Measurements from ENCODE around the gene NRF1. TPM values are rescaled to one million over a fixed set of nuclear protein-coding genes. Genes with fewer than 3 reads are reported as not detected.

NRF1 gene
- total and polyA plus RNA-seq, 2 of the 13 experiments (the other 11 are each of a cell fraction or from before 2014, with no cell fraction given), result 9.3 to 10.1 TPM

DNA sequence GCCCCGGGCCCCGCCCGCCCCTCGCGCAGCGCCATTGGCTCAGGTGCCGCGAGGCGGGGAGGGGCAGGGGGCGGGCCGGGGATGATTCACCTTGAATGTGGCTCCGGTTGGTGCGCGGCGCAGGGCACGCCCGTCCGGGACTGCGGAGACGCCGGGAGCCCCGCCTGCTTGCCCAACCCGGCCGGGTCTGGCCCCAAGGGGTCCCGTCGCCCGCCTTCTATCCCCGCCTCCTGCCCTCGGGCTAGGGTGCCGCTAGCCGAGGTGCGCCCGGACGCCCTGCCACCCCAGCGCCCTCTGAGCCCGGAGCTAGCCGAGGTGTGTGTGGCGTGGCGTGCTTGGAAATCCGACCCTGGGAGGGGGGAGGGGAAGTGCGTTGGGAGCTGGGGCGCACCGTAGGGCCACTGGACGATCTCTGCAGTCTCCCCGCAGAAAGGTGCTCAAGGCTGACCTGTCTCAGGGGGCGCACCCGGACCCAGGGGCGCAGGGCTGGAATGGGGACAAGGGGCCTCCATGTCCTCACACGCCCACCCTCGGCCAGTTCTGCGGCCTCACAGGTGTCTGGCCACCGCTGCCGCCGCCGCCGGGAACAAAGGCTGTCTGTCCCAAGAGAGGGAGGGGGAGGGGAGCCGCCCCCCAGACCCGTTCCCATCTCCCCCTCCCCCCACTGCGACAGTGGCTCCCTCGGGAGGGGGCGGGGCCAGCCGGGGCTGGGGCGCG is 168.9 kb downstream of the NRF1 start:
- H3K4me3 ChIP-seq (replicated peaks in 1 of 3; ENCODE audit: insufficient read depth in 1 of 3, low read depth in 2 of 3, low read length in 3 of 3), result peak overlapping the region; percentile 75 to 83 (median 82)
- in situ Hi-C loops (cut with HindIII; ENCODE audit: extremely low pct_ligation_motif_present, low pct_unique_long_range_greater_than_20kb) (no loop called here), intact Hi-C loops (cut with micrococcal nuclease; ENCODE audit: unreplicated experiment) (loop anchor here (2.0 kb wide), 1 partner anchor 44 kb away; no protein-coding TSS in a partner anchor)
- no peaks in the 10 kb centered on the region for H3K79me2 ChIP-seq (ENCODE audit: insufficient read depth, low read length)
- peaks cover 8% of the 10 kb centered on the region; the same call in 1 of the 2 replicates for H4K20me1 ChIP-seq (ENCODE audit: insufficient read depth, low read length)
- H3K9me3 ChIP-seq (ENCODE audit: low read length), result no peaks in the 10 kb centered on the region
- peaks cover 17% of the 10 kb centered on the region for H3K4me1 ChIP-seq (ENCODE audit: insufficient read depth, low read length)
- peak; percentile 82 for ATAC-seq
- no peak for FAIRE-seq
- H3K27ac ChIP-seq (ENCODE audit: extremely low read length, insufficient read depth, low read length), result no peak overlapping the region
- ChIA-PET POLR2A (interaction anchor here (0.7 to 1.6 kb wide), 2 partner anchors 44 to 168 kb away, joined by 3 read pairs; no protein-coding TSS in a partner anchor), CTCF (ENCODE audit: low intra/inter-chr PET ratio, low total read pairs) (no interaction called here)
- no peak overlapping the region for H2AFZ ChIP-seq (ENCODE audit: low read length)
- no peaks in the 10 kb centered on the region for H3K36me3 ChIP-seq (replicated peaks in 1 of 2; ENCODE audit: control insufficient read depth in 1 of 2, insufficient read depth in 2 of 2, low read length in 2 of 2)
- peaks cover 10 to 41% of the 10 kb centered on the region in 2 experiments for H3K27me3 ChIP-seq (ENCODE audit: control insufficient read depth in 1 of 2, insufficient read depth in 2 of 2, low read length in 2 of 2)
- H3K9ac ChIP-seq (ENCODE audit: insufficient read depth, low read depth, low read length), result peak overlapping the region; percentile 29; the same call in 1 of the 2 replicates
- H3K4me2 ChIP-seq (ENCODE audit: low read depth, low read length), result peak overlapping the region; percentile 91
- TSS peak; percentile 56 for BruUV-seq (replicated peaks)
- 0% methylated on average over 5 of the region's 64 CpGs for WGBS (ENCODE audit: low lambda C conversion rate)
- DNase-seq (ENCODE audit: low spot score), result peak; percentile 72
- TF ChIP-seq CHD4 (IDR thresholded peaks at IDR 0.05; ENCODE audit: borderline replicate concordance, low read length) (no peak), KDM6A (CRISPR knock-in tag; IDR thresholded peaks at IDR 0.05; ENCODE audit: low read depth) (no peak), KMT2B (CRISPR knock-in tag; IDR thresholded peaks at IDR 0.05) (peak; percentile 22; the same call in 1 of the 2 replicates), RBM22 (optimal IDR thresholded peaks at IDR 0.05; ENCODE audit: low read length) (no peak), ZFP62 (CRISPR knock-in tag; IDR thresholded peaks at IDR 0.05) (no peak), ZNF7 (CRISPR knock-in tag; IDR thresholded peaks at IDR 0.05) (no peak), ONECUT2 (CRISPR knock-in tag; IDR thresholded peaks at IDR 0.05) (no peak), ZKSCAN1 (IDR thresholded peaks at IDR 0.05; ENCODE audit: low read length) (no peak), ZNF616 (CRISPR knock-in tag; IDR thresholded peaks at IDR 0.05; ENCODE audit: low read depth) (peak; percentile 55; the same call in 1 of the 2 replicates), TBL1XR1 (IDR thresholded peaks at IDR 0.05; ENCODE audit: borderline replicate concordance, low read length, partially characterized antibody) (no peak), ZNF251 (CRISPR knock-in tag; IDR thresholded peaks at IDR 0.05) (no peak), NR2F6 (IDR thresholded peaks at IDR 0.05) (no peak), NR2F6 (CRISPR knock-in tag; IDR thresholded peaks at IDR 0.05) (no peak), ZSCAN20 (CRISPR knock-in tag; IDR thresholded peaks at IDR 0.05; ENCODE audit: borderline replicate concordance) (no peak), GTF3A (CRISPR knock-in tag; conservative IDR thresholded peaks at IDR 0.05) (no peak), ZNF34 (CRISPR knock-in tag; IDR thresholded peaks at IDR 0.05; ENCODE audit: borderline replicate concordance) (no peak), ZNF766 (CRISPR knock-in tag; IDR thresholded peaks at IDR 0.05; ENCODE audit: borderline replicate concordance) (no peak), TCF7 (IDR thresholded peaks at IDR 0.05; ENCODE audit: low read depth) (no peak), PHF21A (CRISPR knock-in tag; IDR thresholded peaks at IDR 0.05) (no peak)
- TF ChIP-seq, protein P1, sequence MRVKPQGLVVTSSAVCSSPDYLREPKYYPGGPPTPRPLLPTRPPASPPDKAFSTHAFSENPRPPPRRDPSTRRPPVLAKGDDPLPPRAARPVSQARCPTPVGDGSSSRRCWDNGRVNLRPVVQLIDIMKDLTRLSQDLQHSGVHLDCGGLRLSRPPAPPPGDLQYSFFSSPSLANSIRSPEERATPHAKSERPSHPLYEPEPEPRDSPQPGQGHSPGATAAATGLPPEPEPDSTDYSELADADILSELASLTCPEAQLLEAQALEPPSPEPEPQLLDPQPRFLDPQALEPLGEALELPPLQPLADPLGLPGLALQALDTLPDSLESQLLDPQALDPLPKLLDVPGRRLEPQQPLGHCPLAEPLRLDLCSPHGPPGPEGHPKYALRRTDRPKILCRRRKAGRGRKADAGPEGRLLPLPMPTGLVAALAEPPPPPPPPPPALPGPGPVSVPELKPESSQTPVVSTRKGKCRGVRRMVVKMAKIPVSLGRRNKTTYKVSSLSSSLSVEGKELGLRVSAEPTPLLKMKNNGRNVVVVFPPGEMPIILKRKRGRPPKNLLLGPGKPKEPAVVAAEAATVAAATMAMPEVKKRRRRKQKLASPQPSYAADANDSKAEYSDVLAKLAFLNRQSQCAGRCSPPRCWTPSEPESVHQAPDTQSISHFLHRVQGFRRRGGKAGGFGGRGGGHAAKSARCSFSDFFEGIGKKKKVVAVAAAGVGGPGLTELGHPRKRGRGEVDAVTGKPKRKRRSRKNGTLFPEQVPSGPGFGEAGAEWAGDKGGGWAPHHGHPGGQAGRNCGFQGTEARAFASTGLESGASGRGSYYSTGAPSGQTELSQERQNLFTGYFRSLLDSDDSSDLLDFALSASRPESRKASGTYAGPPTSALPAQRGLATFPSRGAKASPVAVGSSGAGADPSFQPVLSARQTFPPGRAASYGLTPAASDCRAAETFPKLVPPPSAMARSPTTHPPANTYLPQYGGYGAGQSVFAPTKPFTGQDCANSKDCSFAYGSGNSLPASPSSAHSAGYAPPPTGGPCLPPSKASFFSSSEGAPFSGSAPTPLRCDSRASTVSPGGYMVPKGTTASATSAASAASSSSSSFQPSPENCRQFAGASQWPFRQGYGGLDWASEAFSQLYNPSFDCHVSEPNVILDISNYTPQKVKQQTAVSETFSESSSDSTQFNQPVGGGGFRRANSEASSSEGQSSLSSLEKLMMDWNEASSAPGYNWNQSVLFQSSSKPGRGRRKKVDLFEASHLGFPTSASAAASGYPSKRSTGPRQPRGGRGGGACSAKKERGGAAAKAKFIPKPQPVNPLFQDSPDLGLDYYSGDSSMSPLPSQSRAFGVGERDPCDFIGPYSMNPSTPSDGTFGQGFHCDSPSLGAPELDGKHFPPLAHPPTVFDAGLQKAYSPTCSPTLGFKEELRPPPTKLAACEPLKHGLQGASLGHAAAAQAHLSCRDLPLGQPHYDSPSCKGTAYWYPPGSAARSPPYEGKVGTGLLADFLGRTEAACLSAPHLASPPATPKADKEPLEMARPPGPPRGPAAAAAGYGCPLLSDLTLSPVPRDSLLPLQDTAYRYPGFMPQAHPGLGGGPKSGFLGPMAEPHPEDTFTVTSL (CRISPR knock-in tag; IDR thresholded peaks at IDR 0.05; ENCODE audit: borderline replicate concordance), result no peak
- TF ChIP-seq, protein P2, sequence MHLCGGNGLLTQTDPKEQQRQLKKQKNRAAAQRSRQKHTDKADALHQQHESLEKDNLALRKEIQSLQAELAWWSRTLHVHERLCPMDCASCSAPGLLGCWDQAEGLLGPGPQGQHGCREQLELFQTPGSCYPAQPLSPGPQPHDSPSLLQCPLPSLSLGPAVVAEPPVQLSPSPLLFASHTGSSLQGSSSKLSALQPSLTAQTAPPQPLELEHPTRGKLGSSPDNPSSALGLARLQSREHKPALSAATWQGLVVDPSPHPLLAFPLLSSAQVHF (CRISPR knock-in tag; IDR thresholded peaks at IDR 0.05), result no peak
